GM19239 (cell line): ENCODE data around the gene DAND5.
"Not testable (repeated sequence)": the region's sequence is repeated elsewhere in the genome, so short reads cannot be mapped to it uniquely, and the experiment has no call there.

Experiments
- DNase-seq: peaks from one replicate; pipeline ENCODE4 v3.0.0; 2011; ENCODE audit warnings: low spot score; ENCODE audit not compliant: insufficient read length
- FAIRE-seq: peaks from 2 replicates; lab custom pipeline; 2011; peaks lifted over from hg19 to GRCh38; lab: Jason Lieb, UNC

DAND5 gene

GRCh38 chr19:12957389-12957952 is 11.9 kb upstream of the DAND5 start:
- FAIRE-seq, DNase-seq: not testable (repeated sequence)

- no peak for DNase-seq
- no peak for FAIRE-seq
Observed at GRCh38 chr19:12959481-12959880, 9.9 kb upstream of the DAND5 start.

GRCh38 chr19:12965017-12965811 is 4.2 kb upstream of the DAND5 start:
- FAIRE-seq, result peak; percentile 80
- peak; percentile 77 for DNase-seq

- FAIRE-seq, result no peak
- DNase-seq, result no peak
Observed at GRCh38 chr19:12965812-12966135, 3.6 kb upstream of the DAND5 start.

GRCh38 chr19:12967907-12968306 is 1.5 kb upstream of the DAND5 start:
- no peak for FAIRE-seq

GRCh38 chr19:12970070-12970820 is 869 bp downstream of the DAND5 start:
- no peak for FAIRE-seq
- no peak for DNase-seq

More at GRCh38 chr19:12967907-12968306, 1.5 kb upstream of the DAND5 start:
- DNase-seq, result no peak

- FAIRE-seq (no peak), DNase-seq (no peak)
Observed at GRCh38 chr19:12973236-12973635, 3.9 kb downstream of the DAND5 start.

GRCh38 chr19:12974301-12975220 is 5.2 kb downstream of the DAND5 start:
- no peak for DNase-seq
- FAIRE-seq, result no peak

- DNase-seq (no peak), FAIRE-seq (no peak)
Observed at GRCh38 chr19:12975221-12975741, 5.9 kb downstream of the DAND5 start.

- FAIRE-seq, result not testable (repeated sequence)
Observed at GRCh38 chr19:12976109-12976508, 6.7 kb downstream of the DAND5 start.

GRCh38 chr19:12979974-12980373 is 10.6 kb downstream of the DAND5 start:
- DNase-seq (no peak), FAIRE-seq (no peak)

More at GRCh38 chr19:12976109-12976508, 6.7 kb downstream of the DAND5 start:
- not testable (repeated sequence) for DNase-seq

GRCh38 chr19:12982648-12983047 is 13.3 kb downstream of the DAND5 start:
- FAIRE-seq, result no peak
- no peak for DNase-seq

GRCh38 chr19:12983091-12983490 is 13.7 kb downstream of the DAND5 start:
- no peak for DNase-seq
- no peak for FAIRE-seq

GRCh38 chr19:12983542-12984142 is 14.3 kb downstream of the DAND5 start:
- DNase-seq, result peak; percentile 77
- FAIRE-seq, result peak; percentile 18

- FAIRE-seq, result no peak
- no peak for DNase-seq
Observed at GRCh38 chr19:12984143-12984627, 14.8 kb downstream of the DAND5 start.

GRCh38 chr19:12984683-12985048 is 15.3 kb downstream of the DAND5 start:
- no peak for FAIRE-seq
- no peak for DNase-seq

GRCh38 chr19:12985049-12985776 is 15.8 kb downstream of the DAND5 start:
- FAIRE-seq, result no peak
- no peak for DNase-seq

- no peak for FAIRE-seq
- DNase-seq, result no peak
Observed at GRCh38 chr19:12986726-12987125, 17.4 kb downstream of the DAND5 start.

- DNase-seq, result no peak
- no peak for FAIRE-seq
Observed at GRCh38 chr19:12987190-12987589, 17.8 kb downstream of the DAND5 start.
